CD4-positive, alpha-beta T cell treated with Interleukin-12 subunit alpha and Interleukin-12 subunit beta, for 1 hour (primary cell): ENCODE measurements around the gene ATG4B.
A peak's percentile ranks its signal among the peaks of the same experiment; 100 is the strongest.
"Not testable (repeated sequence)": the region's sequence is repeated elsewhere in the genome, so short reads cannot be mapped to it uniquely, and the experiment has no call there.

ENCODE experiments used
- DNase-seq: peaks from one replicate; pipeline ENCODE4 v3.0.0-alpha.2; 2020

Gene ATG4B

GRCh38 chr2:241637018-241637794 lies at the start of gene ATG4B, which contains the start of gene THAP4:
Gene ATG4B, plus strand, starts transcription at chr2:241637693. Its CDS starts 22 bp downstream, at chr2:241637715.
Gene THAP4, minus strand, starts transcription at chr2:241637158. Its CDS starts 141 bp downstream, at chr2:241637017.
- DNase-seq = peak; percentile 78

GRCh38 chr2:241589863-241590262 lies 47.6 kb upstream of the ATG4B start:
- not testable (repeated sequence) for DNase-seq

GRCh38 chr2:241590496-241591455 lies 46.7 kb upstream of the ATG4B start:
- not testable (repeated sequence) for DNase-seq

DNA sequence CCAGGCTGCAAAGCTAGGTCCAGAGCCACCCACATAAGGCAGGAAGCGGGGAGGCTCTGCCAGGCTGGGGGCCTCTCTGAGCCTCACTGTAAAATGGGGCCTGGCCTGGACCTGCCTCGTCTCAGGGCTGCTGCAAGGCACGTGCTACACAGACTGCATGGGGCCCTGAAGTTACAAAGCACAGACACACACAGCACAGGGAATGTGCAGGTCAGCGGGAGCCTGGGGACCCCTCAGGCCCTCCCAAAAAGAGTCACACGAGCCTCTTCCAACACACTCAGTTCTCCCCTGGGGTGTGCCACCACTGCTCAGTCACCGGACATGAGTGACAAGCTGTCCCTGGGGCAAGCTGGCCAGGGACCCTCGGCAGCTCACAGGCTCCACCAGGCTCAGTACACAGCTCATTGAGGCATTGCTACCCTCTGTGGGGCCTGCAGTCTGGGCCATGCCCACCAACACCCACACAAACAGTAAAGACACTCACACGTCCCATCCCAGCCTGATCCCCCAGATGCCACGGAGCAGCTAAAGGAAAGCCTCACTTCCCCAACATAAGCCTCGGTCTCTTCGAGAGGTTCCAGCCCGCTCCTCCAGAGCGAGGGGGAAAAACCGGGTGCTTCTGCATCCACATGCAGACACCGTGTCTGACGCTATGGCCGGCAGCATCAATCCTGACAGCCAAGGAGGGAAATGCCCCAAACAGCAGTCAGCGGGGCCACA lies 45.2 kb upstream of the ATG4B start:
- DNase-seq = no peak

GRCh38 chr2:241593271-241593670 lies 44.2 kb upstream of the ATG4B start:
- no peak for DNase-seq

DNA sequence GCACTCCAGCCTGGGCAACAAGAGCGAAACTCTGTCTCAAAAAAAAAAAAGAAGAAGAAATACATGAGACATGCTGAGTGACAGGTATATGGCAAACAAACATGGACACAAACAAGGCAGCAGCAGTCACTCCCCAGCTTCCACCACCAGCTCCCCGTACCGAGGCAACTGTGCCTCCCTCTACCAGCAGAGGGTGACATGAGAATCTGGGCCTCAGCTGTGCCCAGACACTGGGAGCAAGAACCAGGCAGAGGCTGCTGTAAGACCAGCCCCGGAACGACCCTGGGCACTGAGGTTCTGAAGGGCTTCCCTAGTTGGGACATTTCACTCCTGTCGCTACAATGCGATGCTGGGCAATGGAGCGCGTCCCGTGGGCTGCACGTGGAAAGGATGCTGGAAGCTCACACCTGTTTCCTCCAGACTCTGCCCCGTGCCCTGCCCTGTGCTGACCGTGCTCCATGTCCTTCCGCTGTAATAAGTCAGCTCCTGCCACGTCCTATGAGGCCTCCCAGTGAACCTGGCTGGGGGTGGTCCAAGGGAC lies 41.8 kb upstream of the ATG4B start:
- no peak for DNase-seq

DNA sequence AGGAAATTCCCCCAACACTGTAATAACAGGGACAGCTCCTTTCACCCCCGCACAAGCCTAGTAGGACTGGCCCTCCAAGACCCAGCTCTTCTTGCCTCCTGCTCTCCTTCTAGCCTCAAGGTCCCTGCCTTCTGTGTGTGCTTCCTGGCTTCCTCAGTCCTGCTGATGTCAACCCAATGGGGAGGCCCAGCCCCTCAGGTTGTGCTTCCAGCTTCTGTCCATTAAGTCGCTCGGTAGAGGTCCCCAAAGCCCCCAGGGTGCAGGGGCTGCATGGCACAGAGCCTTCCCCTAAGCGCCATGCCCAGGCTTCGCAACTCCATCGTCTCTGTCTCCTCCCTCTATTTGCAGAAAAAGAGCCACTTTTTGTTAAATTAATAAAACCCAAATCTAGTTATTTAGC lies 39.9 kb upstream of the ATG4B start:
- DNase-seq = no peak

DNA sequence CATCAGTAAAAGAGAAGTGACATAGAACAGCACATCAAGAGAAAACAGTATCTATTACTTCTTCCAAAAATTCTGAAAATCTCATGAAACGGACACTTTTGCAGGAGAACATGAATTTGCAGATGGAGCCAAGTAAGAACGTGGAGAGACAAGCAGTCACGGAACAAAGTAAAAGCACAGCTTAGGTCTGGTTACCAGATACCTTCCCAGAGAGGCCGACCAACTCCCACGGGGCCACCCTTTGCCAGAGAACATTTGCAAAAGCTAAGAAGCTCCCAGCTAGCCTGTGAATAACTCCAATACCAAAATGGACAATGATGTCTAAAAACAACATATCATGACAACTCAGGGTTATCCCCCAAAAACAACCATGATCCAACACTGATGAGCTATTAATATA lies 39.4 kb upstream of the ATG4B start:
- no peak for DNase-seq

DNA sequence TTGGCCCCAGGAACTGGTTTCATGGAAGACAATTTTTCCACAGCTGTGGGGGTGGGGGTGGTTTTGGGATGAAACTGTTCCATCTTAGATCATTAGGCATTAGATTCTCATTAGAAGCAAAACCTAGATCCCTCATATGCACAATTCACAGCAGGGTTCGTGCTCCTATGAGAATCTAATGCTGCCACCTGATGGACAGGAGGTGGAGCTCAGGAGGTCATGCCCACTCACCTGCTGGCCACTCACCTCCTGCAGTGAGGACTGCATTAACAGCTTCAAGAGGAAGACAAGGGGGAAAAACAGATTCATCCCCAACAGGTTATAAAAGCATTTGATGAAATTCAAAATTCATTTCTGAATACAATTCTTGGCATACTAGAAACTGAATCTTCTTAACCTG lies 39.0 kb upstream of the ATG4B start:
- DNase-seq = peak; percentile 20

DNA sequence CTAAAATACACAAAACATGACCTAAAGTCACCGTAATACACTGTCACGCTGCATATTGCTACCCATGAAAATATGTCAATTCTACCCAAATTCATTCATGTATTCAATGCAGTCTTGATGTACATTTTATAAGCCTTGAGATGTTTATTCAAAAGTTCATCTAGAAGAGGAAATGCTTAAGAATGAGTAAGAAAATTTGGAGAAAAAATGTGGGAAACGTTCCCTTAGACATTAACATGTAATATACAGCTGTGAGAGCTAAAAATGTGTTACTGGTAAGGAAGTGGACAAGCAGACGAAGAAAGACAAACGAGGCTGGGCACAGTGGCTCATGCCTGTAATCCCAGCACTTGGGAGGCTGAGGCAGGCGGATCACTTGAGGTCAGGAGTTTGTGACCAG lies 37.9 kb upstream of the ATG4B start:
- DNase-seq = no peak

DNA sequence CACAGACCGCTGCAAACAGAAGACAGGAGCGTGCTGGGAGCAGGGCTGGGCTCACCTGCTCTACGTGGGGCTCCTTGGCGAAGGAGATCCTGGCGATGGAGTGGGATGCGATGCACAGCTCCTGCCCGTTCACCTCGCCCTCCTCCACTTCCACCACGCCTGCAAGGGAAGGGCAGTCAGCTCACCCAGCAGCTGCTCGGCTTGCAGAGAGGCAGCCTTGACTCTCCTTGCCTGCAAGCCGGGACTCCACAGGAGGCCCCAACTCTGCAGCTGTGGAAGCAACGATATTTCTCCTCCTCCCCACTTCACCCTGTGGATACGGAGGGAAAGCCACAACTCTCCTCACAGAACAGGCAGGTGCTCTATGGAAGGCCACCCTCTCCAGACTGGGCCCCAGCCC lies 35.7 kb upstream of the ATG4B start:
- DNase-seq = no peak

DNA sequence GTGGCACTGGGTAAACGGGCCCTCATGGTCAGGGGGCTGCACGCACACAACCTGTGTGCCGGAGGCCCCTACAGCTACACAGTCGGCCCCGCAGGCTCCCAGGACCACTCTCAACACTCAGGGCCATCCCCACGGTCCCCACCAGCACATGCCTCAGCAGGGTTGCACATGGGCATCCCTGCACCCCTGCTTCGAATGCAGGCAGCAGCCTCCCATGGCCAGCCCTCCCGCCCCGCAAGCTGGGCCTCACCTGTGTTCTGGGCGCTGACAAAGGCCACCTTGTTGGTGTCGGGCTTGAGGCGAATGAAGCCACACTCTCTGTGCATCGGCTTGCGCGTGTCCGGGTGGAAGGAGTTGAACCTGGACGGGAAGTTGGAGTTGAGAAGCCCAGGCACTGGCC lies 34.8 kb upstream of the ATG4B start:
- DNase-seq = no peak

- DNase-seq = no peak
Observed at GRCh38 chr2:241603686-241604085, 33.8 kb upstream of the ATG4B start.

DNA sequence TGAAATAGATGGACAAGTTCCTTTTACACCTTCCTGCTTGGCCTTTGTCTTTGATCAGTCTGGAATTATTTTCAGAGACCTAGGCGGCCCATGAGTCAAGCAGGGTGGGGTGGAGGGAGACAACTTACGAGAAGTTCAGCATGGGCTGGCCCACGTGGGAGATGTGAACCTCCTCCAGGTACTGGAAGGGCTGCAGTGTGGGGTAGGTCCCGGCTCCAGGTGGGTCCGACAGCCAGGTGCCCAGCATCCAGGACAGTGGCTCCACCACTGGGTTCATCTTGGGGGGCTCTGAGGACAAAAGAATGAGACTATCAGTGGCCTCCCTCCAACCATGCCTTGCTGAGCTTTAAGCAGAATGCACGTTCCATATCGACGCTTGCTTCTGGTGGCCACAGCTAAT lies 31.3 kb upstream of the ATG4B start:
- no peak for DNase-seq

GRCh38 chr2:241607162-241607885 lies 30.2 kb upstream of the ATG4B start:
- DNase-seq = no peak

GRCh38 chr2:241608881-241609280 lies 28.6 kb upstream of the ATG4B start:
- DNase-seq = no peak

- DNase-seq = peak; percentile 93
Observed at GRCh38 chr2:241609859-241610793, 27.4 kb upstream of the ATG4B start.

- DNase-seq = no peak
Observed at GRCh38 chr2:241611062-241611461, 26.4 kb upstream of the ATG4B start.

- DNase-seq = no peak
Observed at GRCh38 chr2:241612156-241613016, 25.1 kb upstream of the ATG4B start.
